IPS-18a (cell line): Measurements from ENCODE around the gene TSPAN3.

Experiments used
- H3K27ac ChIP-seq: one replicate; pipeline ENCODE4 v1.5.1; 2013; ENCODE audit warnings: low read length
- H3K27me3 ChIP-seq: one replicate; pipeline ENCODE4 v1.6.1; 2013; ENCODE audit warnings: mild to moderate bottlenecking, low read length; ENCODE audit not compliant: control insufficient read depth, insufficient read depth
- H3K36me3 ChIP-seq: one replicate; pipeline ENCODE4 v1.6.1; 2013; ENCODE audit warnings: low read depth, low read length; ENCODE audit not compliant: control insufficient read depth
- H3K4me1 ChIP-seq: one replicate; pipeline ENCODE4 v1.6.1; 2013; ENCODE audit warnings: low read depth, low read length; ENCODE audit not compliant: control insufficient read depth
- H3K4me3 ChIP-seq: one replicate; pipeline ENCODE4 v1.5.1; 2013; ENCODE audit warnings: low read length
- H3K9ac ChIP-seq: one replicate; pipeline ENCODE4 v1.6.1; 2013; ENCODE audit warnings: mild to moderate bottlenecking, low read length, moderate library complexity
- H3K9me3 ChIP-seq: one replicate; pipeline ENCODE4 v1.6.1; 2013; ENCODE audit warnings: low read depth, low read length; ENCODE audit not compliant: control insufficient read depth

The TSPAN3 gene

GRCh38 chr15:77081971-77082370 is 11.1 kb upstream of the TSPAN3 start:
- H3K4me1 ChIP-seq, result no peaks in the 10 kb centered on the region
- no peaks in the 10 kb centered on the region for H3K9me3 ChIP-seq
- H3K36me3 ChIP-seq, result no peaks in the 10 kb centered on the region
- H3K4me3 ChIP-seq, result no peak overlapping the region
- no peaks in the 10 kb centered on the region for H3K27me3 ChIP-seq
- H3K27ac ChIP-seq, result no peak overlapping the region
- no peak overlapping the region for H3K9ac ChIP-seq

- no peak overlapping the region for H3K4me3 ChIP-seq
- H3K4me1 ChIP-seq, result no peaks in the 10 kb centered on the region
Observed at GRCh38 chr15:77076323-77076915, 5.5 kb upstream of the TSPAN3 start.

GRCh38 chr15:77075528-77075927 is 4.6 kb upstream of the TSPAN3 start:
- H3K4me3 ChIP-seq, result no peak overlapping the region
- peaks cover 3% of the 10 kb centered on the region for H3K4me1 ChIP-seq
- no peak overlapping the region for H3K9ac ChIP-seq
- H3K27me3 ChIP-seq, result no peaks in the 10 kb centered on the region
- H3K36me3 ChIP-seq, result no peaks in the 10 kb centered on the region
- H3K9me3 ChIP-seq, result no peaks in the 10 kb centered on the region
- no peak overlapping the region for H3K27ac ChIP-seq

More at GRCh38 chr15:77076323-77076915, 5.5 kb upstream of the TSPAN3 start:
- Histone ChIP-seq H3K27me3 (no peaks in the 10 kb centered on the region), H3K9me3 (no peaks in the 10 kb centered on the region), H3K27ac (no peak overlapping the region), H3K36me3 (no peaks in the 10 kb centered on the region), H3K9ac (no peak overlapping the region)

GRCh38 chr15:77074350-77074749 is 3.4 kb upstream of the TSPAN3 start:
- Histone ChIP-seq H3K27ac (no peak overlapping the region), H3K4me1 (peaks cover 9% of the 10 kb centered on the region), H3K9me3 (no peaks in the 10 kb centered on the region), H3K36me3 (no peaks in the 10 kb centered on the region), H3K9ac (no peak overlapping the region), H3K4me3 (no peak overlapping the region), H3K27me3 (peaks cover 8% of the 10 kb centered on the region)

- Histone ChIP-seq H3K27ac (no peak overlapping the region), H3K36me3 (no peaks in the 10 kb centered on the region), H3K27me3 (peaks cover 8% of the 10 kb centered on the region), H3K9me3 (no peaks in the 10 kb centered on the region), H3K9ac (no peak overlapping the region), H3K4me3 (peak overlapping the region; percentile 89), H3K4me1 (peaks cover 9% of the 10 kb centered on the region)
Observed at GRCh38 chr15:77071305-77072223, 655 bp upstream of the TSPAN3 start.

GRCh38 chr15:77070180-77070494 is 772 bp downstream of the TSPAN3 start:
- H3K4me1 ChIP-seq, result peaks cover 9% of the 10 kb centered on the region
- H3K27me3 ChIP-seq, result peaks cover 8% of the 10 kb centered on the region
- H3K9ac ChIP-seq, result peak overlapping the region; percentile 81
- peak overlapping the region; percentile 89 for H3K4me3 ChIP-seq
- no peaks in the 10 kb centered on the region for H3K9me3 ChIP-seq
- no peak overlapping the region for H3K27ac ChIP-seq
- H3K36me3 ChIP-seq, result no peaks in the 10 kb centered on the region

- H3K4me3 ChIP-seq, result peak overlapping the region; percentile 89
- H3K9ac ChIP-seq, result peak overlapping the region; percentile 81
- no peaks in the 10 kb centered on the region for H3K9me3 ChIP-seq
- peaks cover 8% of the 10 kb centered on the region for H3K27me3 ChIP-seq
- no peaks in the 10 kb centered on the region for H3K36me3 ChIP-seq
- H3K27ac ChIP-seq, result no peak overlapping the region
- peaks cover 9% of the 10 kb centered on the region for H3K4me1 ChIP-seq
Observed at GRCh38 chr15:77069521-77070121, 1.3 kb downstream of the TSPAN3 start.

- H3K27ac ChIP-seq, result no peak overlapping the region
- no peaks in the 10 kb centered on the region for H3K9me3 ChIP-seq
- no peaks in the 10 kb centered on the region for H3K36me3 ChIP-seq
- H3K4me1 ChIP-seq, result peaks cover 16% of the 10 kb centered on the region
- H3K9ac ChIP-seq, result no peak overlapping the region
- peaks cover 8% of the 10 kb centered on the region for H3K27me3 ChIP-seq
- no peak overlapping the region for H3K4me3 ChIP-seq
Observed at GRCh38 chr15:77068633-77069032, 2.3 kb downstream of the TSPAN3 start.

- peaks cover 17% of the 10 kb centered on the region for H3K4me1 ChIP-seq
- peaks cover 8% of the 10 kb centered on the region for H3K27me3 ChIP-seq
- no peak overlapping the region for H3K9ac ChIP-seq
- H3K36me3 ChIP-seq, result no peaks in the 10 kb centered on the region
- H3K27ac ChIP-seq, result no peak overlapping the region
- no peak overlapping the region for H3K4me3 ChIP-seq
- H3K9me3 ChIP-seq, result no peaks in the 10 kb centered on the region
Observed at GRCh38 chr15:77067691-77068367, 3.1 kb downstream of the TSPAN3 start.

- peaks cover 8% of the 10 kb centered on the region for H3K27me3 ChIP-seq
- no peak overlapping the region for H3K9ac ChIP-seq
- H3K36me3 ChIP-seq, result no peaks in the 10 kb centered on the region
- peaks cover 17% of the 10 kb centered on the region for H3K4me1 ChIP-seq
- no peak overlapping the region for H3K27ac ChIP-seq
- H3K9me3 ChIP-seq, result no peaks in the 10 kb centered on the region
- H3K4me3 ChIP-seq, result no peak overlapping the region
Observed at GRCh38 chr15:77066971-77067690, 3.8 kb downstream of the TSPAN3 start.
